GM12878 (cell line): ENCODE results near the gene NUDT1. TPM values are rescaled to one million over a fixed set of nuclear protein-coding genes. Genes with fewer than 3 reads are reported as not detected.

ENCODE experiments used
- CBX3 ChIP-seq: fragments of 200-600 bp; sonication (generic); IDR thresholded peaks from 2 replicates; pipeline ENCODE4 v1.6.1; 2016; ENCODE audit warnings: low read depth, borderline replicate concordance
- ETV6 ChIP-seq, 2 experiments: fragments of 450-650 bp in 1 of 2; IDR thresholded peaks in 1 of 2; conservative IDR thresholded peaks in 1 of 2; 2 replicates each; pipeline ENCODE4 v1.6.1; 2014; ENCODE audit warnings: antibody characterized with exemption in 1 of 2, borderline replicate concordance in 1 of 2, low read depth in 1 of 2, mild to moderate bottlenecking in 1 of 2, moderate library complexity in 1 of 2
- IRF3 ChIP-seq: fragments of 450-650 bp; IDR thresholded peaks from 2 replicates; pipeline ENCODE4 v1.6.1; 2014; ENCODE audit warnings: mild to moderate bottlenecking
- IRF4 ChIP-seq: IDR thresholded peaks from 2 replicates; pipeline ENCODE4 v1.6.1; 2011; ENCODE audit warnings: low read depth, low read length
- IRF5 ChIP-seq: fragments of 450-650 bp; IDR thresholded peaks from 2 replicates; pipeline ENCODE4 v1.6.1; 2017; ENCODE audit warnings: borderline replicate concordance
- KLF5 ChIP-seq: fragments of 450-650 bp; IDR thresholded peaks from 2 replicates; pipeline ENCODE4 v1.6.1; 2014; ENCODE audit warnings: mild to moderate bottlenecking; ENCODE audit not compliant: partially characterized antibody
- MTA2 ChIP-seq: fragments of 450-650 bp; IDR thresholded peaks from 2 replicates; pipeline ENCODE4 v1.6.1; 2016; ENCODE audit warnings: low read depth, mild to moderate bottlenecking, moderate library complexity
- NBN ChIP-seq: fragments of 450-650 bp; IDR thresholded peaks from 2 replicates; pipeline ENCODE4 v1.6.1; 2016
- NFIC ChIP-seq: IDR thresholded peaks from 2 replicates; pipeline ENCODE4 v1.6.1; 2012; ENCODE audit warnings: low read depth, mild to moderate bottlenecking, inconsistent platforms, low read length, moderate library complexity
- NR2C1 ChIP-seq: fragments of 450-650 bp; IDR thresholded peaks from 2 replicates; pipeline ENCODE4 v1.6.1; 2017; ENCODE audit warnings: antibody characterized with exemption, mild to moderate bottlenecking, moderate library complexity
- NR2C2 ChIP-seq: IDR thresholded peaks from 2 replicates; pipeline ENCODE4 v1.6.1; 2011; ENCODE audit warnings: borderline replicate concordance, low read depth; ENCODE audit not compliant: control insufficient read depth, insufficient read length
- RUNX3 ChIP-seq: IDR thresholded peaks from 2 replicates; pipeline ENCODE4 v1.6.1; 2012; ENCODE audit warnings: low read length, inconsistent platforms
- SKIL ChIP-seq: fragments of 450-650 bp; IDR thresholded peaks from 2 replicates; pipeline ENCODE4 v1.6.1; 2017; ENCODE audit warnings: mild to moderate bottlenecking, low read depth, inconsistent platforms; ENCODE audit not compliant: poor library complexity, severe bottlenecking
- SP1 ChIP-seq: IDR thresholded peaks from one replicate; pipeline ENCODE4 v1.6.1; 2011; ENCODE audit warnings: low read depth, low read length
- USF2 ChIP-seq: IDR thresholded peaks from 2 replicates; pipeline ENCODE4 v1.6.1; 2011; ENCODE audit warnings: low read depth, low read length, improper control_type of control experiment, borderline replicate concordance
- ZBTB33 ChIP-seq: fragments of 450-650 bp; IDR thresholded peaks from 2 replicates; pipeline ENCODE4 v1.6.1; 2017; ENCODE audit warnings: mild to moderate bottlenecking
- ZBTB4 ChIP-seq: fragments of 450-650 bp; formaldehyde crosslinking; IDR thresholded peaks from 2 replicates; pipeline ENCODE4 v1.4.0; 2022; ENCODE audit warnings: mild to moderate bottlenecking, moderate library complexity
- ZNF217 ChIP-seq: fragments of 450-650 bp; IDR thresholded peaks from 2 replicates; pipeline ENCODE4 v1.6.1; 2017; ENCODE audit warnings: antibody characterized with exemption, mild to moderate bottlenecking
- ZNF384 ChIP-seq: IDR thresholded peaks from 2 replicates; pipeline ENCODE4 v1.6.1; 2012; ENCODE audit warnings: low read depth, mild to moderate bottlenecking, low read length, improper control_type of control experiment, borderline replicate concordance
- polyA plus RNA-seq, 11 experiments: library from polyadenylated mRNA; depleted of rRNA in 4 of 11; unstranded in 6 of 11; stranded (reverse) in 5 of 11; fragments of >200 nt; fragmentation: Nextera tagmentation in 4 of 11; fragmentation: Illumina TruSeq in 1 of 11; extraction: Ambion mirVana in 4 of 11; extraction: Trizol in 1 of 11; gene quantifications; 1 replicate in 1 of 11; 2 replicates in 10 of 11; pipeline versions ENCODE4 v1.2.1 to v1.2.3, GENCODE V29; 2011 to 2016; ENCODE audit warnings: inconsistent platforms in 2 of 11, missing spikeins in 2 of 11, low read depth in 1 of 11
- total RNA-seq, 4 experiments: library from RNA; depleted of rRNA in 3 of 4; stranded (reverse); fragments of >200 nt in 3 of 4; fragmentation: Illumina TruSeq in 1 of 4; extraction: Trizol in 1 of 4; gene quantifications; 2 replicates each; pipeline versions ENCODE4 v1.2.1 to v1.2.3, GENCODE V29; 2013 to 2021

Gene NUDT1
- total and polyA plus RNA-seq, 10 of the 15 experiments (the other 5 are each of a cell fraction or from before 2014, with no cell fraction given), result 7.7 to 122 (median 59.2) TPM

GRCh38 chr7:2299131-2299829 is 57.3 kb downstream of the NUDT1 start (continued):
- peak; percentile 58 for TF ChIP-seq SKIL
- TF ChIP-seq NR2C2, result no peak
- peak; percentile 55 for TF ChIP-seq KLF5
- no peak for TF ChIP-seq USF2
- TF ChIP-seq IRF4, result peak; percentile 81
- peak; percentile 75 for TF ChIP-seq NBN
- TF ChIP-seq RUNX3, result peak; percentile 98
- peak; percentile 66 for TF ChIP-seq NFIC
- TF ChIP-seq ZNF217, result peak; percentile 16; the same call in 1 of the 2 replicates
- peak; percentile 92 for TF ChIP-seq ZNF384
- TF ChIP-seq ZBTB4 (CRISPR knock-in tag), result no peak
- TF ChIP-seq ETV6 (conservative IDR thresholded peaks at IDR 0.05 in 1 of 2, IDR thresholded peaks at IDR 0.05 in 1 of 2; ENCODE audit: borderline replicate concordance in 1 of 2, low read depth in 1 of 2), result peak in 1 of 2 experiments; percentile 79; a peak in 2 of 4 replicates
- TF ChIP-seq IRF5, result no peak
- TF ChIP-seq ZBTB33, result no peak
- TF ChIP-seq MTA2, result peak; percentile 68; the same call in 1 of the 2 replicates
- TF ChIP-seq NR2C1, result no peak
- TF ChIP-seq IRF3, result no peak
- TF ChIP-seq CBX3, result no peak
- no peak for TF ChIP-seq SP1
